ENCODE measurements around the gene NOS3.
"Not testable (repeated sequence)": the region's sequence is repeated elsewhere in the genome, so short reads cannot be mapped to it uniquely, and the experiment has no call there.

NOS3 gene

DNA sequence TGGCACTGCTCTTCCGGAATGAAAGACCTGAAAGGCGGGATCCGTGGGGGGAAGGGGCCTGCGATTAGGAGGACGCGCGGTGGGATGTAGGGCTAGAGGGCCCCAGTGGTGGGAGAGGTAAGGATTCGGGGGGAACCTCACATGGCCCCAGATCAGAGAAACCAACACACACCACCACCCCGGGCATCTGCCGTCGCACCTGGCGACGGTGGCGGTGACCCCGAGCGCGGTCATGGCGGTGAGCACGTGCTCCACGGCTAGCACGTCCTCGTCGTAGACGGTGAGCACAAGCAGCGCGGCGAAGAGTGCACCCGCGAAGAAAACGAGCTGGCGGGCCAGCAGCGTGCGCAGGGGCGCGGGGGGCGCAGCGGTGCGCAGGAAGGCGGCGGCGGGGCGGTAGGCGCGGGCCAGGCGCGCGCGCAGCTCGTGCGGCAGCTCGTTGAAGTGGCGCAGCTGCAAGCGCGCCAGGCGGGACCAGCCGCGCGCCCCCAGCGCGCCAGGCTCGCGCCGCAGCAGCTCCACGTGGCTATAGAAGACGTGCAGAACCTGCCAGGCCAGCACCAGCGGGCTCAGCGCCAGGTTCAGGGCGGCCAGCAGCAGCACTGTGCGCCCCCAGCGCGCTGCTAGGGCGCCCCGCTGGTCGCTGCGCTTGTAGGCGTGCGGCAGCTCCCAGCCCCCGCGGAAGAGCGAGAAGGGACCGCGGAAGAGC lies 27.8 kb downstream of the NOS3 start:
- peak; percentile 47 for DNase-seq

DNA sequence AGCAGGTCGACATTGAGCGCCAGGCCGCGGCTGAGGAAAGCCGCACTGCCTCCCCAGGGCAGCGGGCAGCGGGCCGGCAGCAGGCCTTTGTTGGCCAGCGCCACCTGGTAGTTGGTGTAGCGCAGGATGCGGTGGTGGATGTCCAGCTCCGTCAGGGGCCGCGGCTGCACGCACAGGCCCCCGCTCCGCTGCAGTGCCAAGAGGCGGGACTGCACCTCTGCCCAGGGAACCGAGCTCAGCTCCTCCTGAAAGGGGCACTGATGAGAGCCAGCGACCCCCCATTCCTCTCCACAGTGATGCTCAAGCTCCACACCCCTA lies 28.3 kb downstream of the NOS3 start:
- DNase-seq, result no peak

DNA sequence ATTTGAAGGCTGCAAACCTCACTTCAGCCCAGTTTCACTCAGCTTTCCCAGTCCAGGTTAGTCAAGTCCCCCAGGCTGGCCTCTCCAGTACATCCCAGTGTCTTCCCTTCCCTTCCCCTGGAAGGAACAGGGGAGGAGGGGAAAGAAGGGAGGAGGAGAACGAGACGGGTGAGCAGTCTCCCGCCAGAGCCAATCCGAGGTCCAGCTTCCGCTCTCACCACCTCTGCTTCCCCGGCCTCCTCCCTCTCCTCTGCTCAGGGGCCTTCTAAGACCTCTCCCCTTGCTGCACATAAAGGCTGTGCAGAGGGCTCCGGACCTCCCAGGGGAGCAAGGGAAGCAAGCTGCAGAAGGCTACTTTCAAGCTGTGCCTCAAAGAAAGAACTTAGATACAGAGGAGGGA lies 29.4 kb downstream of the NOS3 start:
- no peak for DNase-seq

DNA sequence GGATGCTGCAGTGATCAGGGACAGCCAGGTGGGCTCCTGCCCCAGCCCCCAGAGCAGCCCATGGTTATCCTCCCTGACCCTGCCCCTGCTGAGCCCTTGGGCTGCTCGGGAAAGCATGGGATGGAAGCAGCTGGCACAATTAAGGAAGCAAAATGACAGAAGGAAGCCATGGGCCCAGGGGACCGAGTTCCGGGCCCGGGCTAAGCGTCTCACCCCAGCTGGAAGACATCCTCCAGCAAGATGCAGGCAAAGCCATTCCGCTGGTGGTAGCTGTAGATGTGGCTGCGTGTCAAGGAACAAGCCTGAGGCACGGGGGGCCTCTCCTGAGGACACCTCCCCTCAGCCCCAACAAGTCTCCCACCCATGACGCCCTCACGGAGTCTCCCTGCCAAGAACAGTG lies 32.4 kb downstream of the NOS3 start:
- no peak for DNase-seq

GRCh38 chr7:151024435-151025056 lies 33.7 kb downstream of the NOS3 start, which contains the start of gene ATG9B:
ATG9B (minus strand) TSS chr7:151024494; CDS start chr7:151024423, 71 bp downstream.
- DNase-seq, result no peak

DNA sequence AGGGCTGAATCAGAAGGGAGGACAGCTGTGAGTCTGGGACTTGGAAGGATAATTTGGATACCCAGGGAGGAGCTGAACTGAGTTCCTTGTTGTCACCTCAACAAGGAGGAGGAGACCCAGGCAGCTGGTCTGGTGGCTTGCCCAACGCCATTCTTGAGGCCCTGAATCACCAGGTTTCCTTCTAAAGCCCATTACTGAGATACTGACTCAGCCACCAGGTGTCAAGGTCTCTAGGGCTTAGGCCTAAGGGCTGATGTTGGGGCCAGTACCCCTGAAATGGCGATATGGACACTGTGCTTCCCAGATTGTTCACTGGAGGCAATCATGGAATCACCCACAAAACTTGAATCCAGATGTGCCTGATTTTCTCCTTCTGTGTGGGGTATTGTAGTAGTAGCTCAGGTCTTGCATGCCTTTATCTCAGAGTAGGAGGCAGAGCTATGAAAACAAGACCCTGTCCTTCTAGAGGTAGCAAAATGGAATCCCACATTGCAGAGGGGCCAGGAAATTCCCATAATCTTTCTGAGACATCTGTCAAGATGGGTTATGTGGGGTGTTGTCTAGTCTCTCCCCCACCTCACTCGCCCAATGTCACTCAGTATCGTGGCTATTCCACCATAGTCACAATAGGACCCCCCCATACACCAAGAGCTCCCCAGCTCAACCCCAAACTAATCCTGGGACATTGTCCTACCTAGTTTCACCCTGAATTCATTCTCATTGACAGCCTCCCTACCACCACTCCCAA lies 35.3 kb downstream of the NOS3 start:
- no peak for DNase-seq

GRCh38 chr7:151026771-151027727 lies 36.2 kb downstream of the NOS3 start:
- DNase-seq, result not testable (repeated sequence)

GRCh38 chr7:151027728-151028130 lies 36.9 kb downstream of the NOS3 start:
- not testable (repeated sequence) for DNase-seq

DNA sequence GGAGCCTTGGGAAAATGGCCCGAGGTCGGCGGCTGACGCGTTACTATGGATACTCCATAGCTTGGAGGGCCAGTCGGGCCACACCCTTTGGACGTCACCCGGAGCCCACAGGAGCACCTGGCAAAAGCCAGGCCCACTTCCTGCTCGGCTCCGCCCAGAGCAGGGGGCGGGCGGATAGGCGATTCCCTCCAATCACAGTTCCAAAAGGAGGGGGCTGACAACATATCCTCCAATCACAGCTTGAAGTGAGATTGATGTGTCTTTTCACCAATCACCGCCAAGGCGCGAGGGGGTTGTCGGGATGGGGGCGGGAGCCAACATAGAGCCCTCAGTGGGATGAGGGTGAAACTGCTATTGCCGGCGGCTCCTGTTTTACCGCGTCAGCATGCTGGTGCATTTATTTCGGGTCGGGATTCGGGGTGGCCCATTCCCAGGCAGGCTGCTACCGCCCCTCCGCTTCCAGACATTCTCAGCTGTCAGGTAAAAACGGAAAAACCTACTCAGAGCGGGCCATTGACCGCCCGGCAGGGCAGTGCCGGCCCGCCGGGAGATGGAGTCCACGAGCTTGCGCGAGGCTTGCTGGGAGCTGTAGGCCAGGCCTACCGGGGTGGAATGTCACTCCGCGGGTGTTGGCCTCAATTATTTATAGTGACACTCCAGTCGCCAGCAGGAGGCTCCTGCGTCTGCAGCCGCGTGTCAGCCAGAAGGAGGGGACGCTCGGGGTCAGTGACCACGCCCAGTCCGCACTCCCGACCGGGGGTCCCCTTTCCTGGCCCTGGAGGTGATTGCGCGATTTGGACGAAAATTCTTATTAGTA lies 37.5 kb downstream of the NOS3 start, which contains the start of gene ABCB8:
ABCB8 (plus strand) TSS at position 320 of the 817 bp plus-strand sequence; CDS start at position 386, 66 bp downstream.
- peak; percentile 100 for DNase-seq

DNA sequence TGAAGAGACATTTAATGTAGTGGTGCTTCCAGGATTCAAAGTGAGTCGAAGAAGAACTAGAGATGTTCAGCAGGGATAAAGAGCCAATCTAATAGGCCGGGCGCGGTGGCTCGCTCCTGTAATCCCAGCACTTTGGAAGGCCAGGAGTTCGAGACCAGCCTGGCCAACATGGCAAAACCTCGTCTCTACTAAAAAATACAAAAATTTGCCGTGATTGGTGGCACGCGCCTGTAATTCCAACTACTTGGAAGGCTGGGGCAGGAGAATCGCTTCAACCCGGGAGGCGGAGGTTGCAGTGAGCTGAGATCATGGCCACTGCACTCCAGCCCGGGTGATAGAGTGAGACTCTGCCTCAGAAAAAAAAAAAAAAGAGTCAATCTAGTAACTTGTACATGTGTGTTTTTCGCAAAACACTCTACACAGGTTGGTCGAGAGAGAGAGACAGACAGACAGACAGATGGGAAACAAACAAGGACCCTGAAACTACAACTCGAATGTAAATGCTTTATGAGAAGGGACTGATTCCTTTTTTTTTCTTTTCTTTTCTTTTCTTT lies 38.2 kb downstream of the NOS3 start:
- no peak for DNase-seq

- DNase-seq, result no peak
Observed at GRCh38 chr7:151031011-151031410, 40.2 kb downstream of the NOS3 start.

DNA sequence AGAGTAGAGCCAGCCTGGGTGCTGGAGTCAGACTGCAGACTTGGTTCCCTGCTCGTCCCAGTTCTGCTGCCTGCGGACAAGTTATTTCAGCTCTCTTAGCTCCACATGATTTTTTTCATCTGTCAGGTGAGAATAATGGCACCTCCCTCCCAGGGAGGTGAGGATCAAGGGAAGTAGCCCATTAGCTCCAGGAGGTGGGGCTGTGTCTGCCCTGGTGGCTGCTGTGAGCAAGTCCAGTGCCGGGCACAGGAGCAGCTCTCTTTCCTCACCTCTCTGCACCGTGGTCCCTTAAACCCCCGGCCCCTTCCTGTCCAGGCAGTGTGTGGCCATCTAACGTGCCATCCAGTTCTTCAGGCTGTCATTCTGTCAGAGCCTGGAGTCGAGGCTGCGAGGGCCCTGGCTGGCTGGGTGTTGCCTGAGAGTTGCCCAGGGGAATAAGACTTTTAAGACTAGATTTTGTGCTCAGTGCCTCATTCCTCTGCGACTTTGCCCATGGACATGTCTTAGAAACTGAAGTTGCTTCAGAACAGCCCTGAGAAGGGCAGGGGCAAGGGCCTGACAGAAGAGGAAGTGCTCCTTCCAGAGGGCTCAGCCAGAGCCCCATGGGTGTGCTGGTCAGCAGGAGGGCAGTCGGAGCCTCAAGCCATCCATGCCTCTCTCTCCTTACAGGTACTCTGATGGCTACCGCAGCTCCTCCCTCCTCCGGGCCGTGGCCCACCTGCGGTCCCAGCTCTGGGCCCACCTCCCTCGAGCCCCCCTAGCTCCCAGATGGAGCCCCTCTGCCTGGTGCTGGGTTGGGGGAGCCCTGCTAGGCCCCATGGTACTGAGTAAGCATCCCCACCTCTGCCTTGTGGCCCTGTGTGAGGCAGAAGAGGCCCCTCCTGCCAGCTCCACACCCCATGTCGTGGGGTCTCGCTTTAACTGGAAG lies 42.4 kb downstream of the NOS3 start:
- DNase-seq, result no peak

DNA sequence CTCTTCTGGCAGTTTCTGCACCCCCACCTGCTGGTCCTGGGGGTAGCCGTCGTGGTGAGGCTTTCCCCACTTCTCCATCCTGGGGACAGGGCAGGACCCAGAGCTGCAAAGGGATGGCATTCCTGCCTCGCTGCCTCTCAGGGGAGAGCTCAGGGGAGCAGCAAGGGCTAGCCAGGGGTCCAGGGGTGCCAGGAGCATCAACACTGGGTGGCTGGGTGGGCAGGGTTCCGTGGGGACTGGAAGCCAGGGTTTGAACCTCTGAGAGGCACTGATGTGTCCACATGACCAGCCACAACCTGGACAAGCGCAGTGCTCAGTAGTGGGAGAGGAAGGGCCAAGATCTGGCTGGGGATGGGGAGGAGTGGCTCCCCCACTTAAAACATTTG lies 43.0 kb downstream of the NOS3 start:
- no peak for DNase-seq

- DNase-seq, result no peak
Observed at GRCh38 chr7:151034312-151035025, 43.7 kb downstream of the NOS3 start.

DNA sequence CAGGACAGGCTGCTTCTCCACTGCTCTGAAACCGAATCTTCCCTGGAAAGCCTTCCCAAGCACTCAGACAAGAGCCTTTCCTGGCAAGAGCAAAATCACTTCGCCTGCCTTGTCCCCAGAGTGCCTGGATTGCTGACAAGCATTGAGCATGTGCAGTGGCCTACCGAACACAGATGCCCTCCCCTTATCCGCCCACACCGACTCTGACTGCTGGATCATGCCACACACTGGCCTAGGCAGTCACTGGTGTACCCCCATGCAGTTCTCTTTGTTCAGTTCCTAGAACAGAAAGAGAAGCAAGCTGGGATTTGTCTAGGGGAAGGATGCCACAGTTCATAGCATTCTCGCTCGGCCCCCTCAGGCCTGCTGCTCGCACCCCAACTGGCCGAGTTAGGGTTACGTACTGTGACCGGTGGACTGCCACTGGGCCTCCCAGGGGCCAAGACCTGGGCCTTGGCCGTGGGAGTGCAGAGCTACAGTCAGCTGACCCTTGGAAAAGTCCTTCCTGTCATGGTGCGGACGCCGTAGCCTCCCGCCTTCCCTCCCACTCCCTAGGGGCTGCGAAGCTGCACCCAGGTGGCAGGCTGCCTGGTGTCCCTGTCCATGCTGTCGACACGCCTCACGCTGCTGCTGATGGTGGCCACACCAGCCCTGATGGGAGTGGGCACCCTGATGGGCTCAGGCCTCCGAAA lies 44.4 kb downstream of the NOS3 start:
- no peak for DNase-seq

GRCh38 chr7:151035902-151036301 lies 45.1 kb downstream of the NOS3 start:
- DNase-seq, result no peak

GRCh38 chr7:151038951-151039849 lies 48.4 kb downstream of the NOS3 start:
- peak; percentile 35 for DNase-seq
